HG02571 (cell line): ENCODE measurements around the gene AP5S1.
A peak's percentile ranks its signal among the peaks of the same experiment; 100 is the strongest.

Source experiments
- ATAC-seq: cut with Tn5 transposase; IDR thresholded peaks from one replicate; pipeline ENCODE4 v1.9.1; 2021; ENCODE audit warnings: mild to moderate bottlenecking, moderate library complexity; ENCODE audit not compliant: unreplicated experiment

Gene AP5S1, protein sequence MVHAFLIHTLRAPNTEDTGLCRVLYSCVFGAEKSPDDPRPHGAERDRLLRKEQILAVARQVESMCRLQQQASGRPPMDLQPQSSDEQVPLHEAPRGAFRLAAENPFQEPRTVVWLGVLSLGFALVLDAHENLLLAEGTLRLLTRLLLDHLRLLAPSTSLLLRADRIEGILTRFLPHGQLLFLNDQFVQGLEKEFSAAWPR

DNA sequence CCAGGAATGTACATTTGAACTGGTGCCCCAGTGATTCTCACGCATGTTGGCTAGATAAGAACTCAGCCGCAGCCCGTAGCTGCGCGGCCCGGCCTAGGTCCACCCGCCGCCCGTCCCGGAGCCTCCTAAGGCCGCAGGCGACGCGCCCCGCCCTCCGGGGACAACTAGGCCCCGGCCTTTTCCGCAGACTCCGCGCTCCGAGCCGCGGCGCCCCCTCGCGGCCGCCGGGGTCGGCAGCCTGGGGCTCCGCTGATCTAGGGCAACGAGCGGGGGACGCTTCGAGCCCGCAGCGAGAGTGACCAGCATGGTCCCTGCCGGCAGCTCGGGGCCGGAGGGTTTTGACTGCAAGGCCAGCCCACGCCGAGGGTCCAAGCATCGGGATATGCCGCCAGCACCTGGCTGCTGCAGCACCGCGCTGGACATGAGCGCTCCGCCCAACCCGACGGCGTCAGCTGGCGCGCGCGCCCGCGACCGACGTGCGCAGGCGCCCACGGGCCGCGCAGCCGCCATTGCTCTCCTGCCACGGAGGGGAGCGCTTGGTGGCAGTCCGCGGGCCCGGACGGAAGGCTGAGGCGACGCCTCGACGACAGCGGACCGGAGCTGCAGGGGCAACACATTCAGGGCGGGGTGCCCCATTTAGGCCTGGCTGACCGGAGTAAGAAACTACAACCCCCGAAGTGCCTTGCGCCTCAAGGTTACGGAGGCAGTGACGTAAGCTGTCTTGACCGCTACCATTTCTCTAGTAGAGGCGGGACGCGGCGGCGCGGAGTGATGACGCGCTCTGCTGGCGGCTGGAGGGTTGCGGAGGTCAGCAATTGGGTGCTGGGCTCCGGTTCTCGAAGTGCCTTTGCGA lies at the start of gene AP5S1:
TSS of gene AP5S1 (plus strand) at position 500 of the 853 bp plus-strand sequence. CDS start 1,571 bp downstream, outside the sequence.
- ATAC-seq: peak; percentile 80

DNA sequence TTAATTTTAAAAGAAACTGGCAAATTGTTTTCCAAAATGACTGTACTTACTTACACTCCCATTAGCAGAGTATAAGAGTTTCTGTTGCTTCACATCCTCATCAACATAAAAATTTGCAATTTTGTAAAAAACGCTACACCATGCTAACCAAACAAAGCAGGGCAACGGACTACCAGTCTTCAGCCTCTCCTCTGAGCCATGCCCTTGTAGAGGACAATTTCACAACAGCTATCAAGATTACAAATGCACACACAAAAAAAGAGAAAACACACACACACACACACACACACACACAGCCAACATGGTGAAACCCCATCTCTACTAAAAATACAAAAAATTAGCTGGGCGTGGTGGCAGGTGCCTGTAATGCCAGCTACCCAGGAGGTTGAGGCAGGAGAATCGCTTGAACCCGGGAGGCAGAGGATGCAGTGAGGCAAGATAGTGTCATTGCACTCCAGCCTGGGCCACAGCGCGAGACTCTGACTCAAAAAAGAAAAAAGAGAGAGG lies 48.7 kb upstream of the AP5S1 start:
- no peak for ATAC-seq

DNA sequence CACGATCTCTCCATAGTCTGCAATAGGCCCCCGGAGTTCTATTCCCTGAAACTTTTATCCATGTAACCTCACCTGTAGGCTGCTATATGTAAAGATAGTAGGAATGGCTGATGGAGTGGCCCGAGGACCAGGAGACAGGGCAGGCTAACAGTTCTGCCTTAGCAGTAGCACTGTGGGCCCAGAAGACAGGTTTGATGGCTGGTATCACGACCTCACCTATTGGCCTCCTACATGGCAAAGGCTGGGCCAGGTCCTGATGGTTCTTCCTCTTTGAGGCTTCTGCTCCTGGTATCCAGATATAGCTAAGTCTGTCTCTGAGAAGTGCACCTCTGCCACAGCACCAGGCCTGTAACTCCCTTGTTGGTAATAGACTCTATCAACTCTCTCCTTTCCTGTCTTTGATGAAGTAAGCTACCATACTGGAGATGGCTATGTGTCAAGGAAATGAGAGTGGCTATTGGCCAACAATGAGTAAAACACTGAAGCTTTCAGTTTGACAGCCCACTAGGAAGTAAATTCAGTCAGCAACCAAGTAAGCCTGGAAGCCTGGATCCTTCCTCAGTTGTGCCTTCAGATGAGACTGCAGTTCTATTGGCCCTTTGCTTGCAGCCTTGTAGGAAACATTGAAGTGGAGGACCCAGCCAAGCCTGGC lies 44.8 kb upstream of the AP5S1 start:
- ATAC-seq: no peak

DNA sequence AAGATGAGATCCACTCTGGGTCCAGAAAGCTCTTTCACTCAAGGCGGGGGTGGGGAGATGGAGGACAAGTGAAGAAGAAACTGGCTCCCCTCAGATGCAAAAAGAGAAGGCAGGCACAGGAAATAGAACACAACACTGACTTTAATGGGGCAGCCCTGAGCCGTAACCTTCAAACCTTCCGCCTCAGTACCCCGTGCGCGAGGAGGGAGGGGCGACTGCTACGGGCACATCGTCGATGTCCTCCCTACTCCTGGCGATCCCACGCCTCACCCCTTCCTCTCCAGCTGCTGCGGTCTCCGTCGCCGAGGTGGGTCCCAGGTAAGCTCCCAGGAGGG lies 43.0 kb upstream of the AP5S1 start:
- ATAC-seq: no peak

DNA sequence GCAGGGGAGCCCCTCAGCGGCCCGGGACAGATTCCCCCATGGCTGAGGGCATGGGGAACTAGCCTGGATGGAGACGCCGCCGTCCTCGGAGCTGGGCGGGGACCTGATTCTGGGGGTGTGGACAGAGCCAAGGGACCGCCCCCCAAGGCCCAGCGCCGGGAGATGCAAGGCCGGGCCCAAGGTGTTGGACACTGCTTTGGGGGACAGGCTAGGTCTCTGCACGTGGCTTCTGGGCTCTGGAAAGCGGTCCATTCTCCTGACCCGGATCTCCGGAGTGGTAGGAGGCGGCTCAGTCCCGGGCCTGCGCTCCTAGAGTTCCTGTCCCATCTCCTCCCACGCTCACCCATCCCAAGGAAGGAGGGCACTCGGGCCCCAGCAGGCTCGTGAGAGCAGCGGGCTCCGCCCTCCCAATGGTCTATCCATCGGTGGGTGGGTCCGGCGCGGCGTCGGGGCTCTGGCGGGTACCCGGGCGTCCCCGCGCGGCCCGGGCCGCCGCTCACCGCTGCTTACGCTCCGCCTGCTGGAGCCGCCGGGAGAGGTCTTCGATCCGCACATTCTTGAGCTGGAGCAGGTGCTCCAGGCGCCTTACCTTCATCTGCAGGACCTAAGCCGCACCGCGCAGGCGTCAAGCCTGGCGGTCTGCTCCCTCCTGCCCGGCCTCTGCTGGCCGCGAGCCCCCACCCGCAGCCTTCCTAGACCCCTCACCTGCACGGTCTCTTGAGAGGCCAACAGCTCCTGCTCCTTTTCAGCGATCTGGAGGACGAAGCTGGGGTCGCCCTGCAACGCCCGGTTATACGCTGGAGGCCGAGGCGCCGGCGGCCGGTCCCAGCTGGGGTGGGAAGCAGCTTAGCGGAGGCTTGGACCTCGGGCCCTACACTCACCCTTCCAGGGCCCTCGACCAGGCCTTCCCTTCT lies 42.4 kb upstream of the AP5S1 start:
- ATAC-seq: no peak

DNA sequence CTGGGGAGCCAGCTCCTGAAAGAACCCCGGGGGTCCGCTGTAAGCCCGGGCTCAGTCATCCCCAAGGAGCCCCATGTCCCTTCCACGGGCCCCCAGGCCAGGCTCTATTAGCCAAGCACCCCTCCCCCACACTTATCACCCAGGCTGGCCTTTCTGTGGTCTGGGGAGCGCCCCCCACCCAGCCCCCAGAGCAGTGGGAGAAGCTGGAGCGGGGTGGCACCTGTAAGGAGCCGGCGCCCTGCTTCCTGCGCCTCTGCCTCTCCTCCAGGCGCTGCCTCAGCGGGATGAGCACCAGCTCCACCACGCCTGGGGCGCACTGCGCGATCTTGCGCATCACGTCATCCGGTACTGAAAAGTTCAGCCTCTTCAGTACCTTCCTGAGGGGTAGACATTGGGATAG lies 41.4 kb upstream of the AP5S1 start:
- ATAC-seq: no peak

DNA sequence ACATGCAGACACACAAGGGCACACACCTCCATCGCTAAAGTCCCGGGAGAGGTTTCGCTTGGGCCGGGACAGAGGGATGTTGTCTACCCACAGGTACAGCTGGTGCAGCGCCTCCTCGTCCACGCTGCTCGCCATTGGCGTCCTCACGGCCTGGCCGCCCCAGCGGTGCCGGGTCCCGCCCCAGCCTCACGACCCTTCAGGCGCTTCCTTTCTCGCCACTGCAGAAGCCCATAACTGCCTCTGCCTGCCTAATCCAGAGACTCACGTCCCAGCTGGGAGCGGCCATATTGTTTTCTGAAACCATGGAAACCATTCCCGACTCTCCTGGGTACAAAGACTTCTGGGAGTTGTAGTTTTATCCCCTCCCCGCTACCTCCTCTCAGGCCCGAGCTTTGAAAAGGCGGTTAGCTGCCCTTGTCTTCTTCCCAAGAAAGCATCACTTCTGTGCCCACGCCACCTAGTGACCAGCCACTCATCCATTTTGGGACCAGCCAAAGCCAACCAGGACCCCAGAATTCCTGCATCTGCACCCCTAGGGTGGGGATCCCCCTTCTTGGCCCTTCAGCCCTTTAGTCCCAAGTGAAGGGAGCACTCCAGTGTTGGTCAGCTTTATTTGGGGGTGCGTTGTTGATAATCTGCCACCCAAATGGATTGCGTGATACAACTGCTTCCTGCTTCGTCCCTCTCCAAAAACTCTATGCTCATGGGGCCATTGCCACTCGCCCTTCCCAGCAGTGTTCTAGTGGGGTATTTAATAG lies 39.0 kb upstream of the AP5S1 start, which contains the start of gene SPEF1:
TSS of gene SPEF1 (minus strand) at position 296 of the 758 bp plus-strand sequence. CDS start at position 135, 161 bp downstream.
- ATAC-seq: no peak

DNA sequence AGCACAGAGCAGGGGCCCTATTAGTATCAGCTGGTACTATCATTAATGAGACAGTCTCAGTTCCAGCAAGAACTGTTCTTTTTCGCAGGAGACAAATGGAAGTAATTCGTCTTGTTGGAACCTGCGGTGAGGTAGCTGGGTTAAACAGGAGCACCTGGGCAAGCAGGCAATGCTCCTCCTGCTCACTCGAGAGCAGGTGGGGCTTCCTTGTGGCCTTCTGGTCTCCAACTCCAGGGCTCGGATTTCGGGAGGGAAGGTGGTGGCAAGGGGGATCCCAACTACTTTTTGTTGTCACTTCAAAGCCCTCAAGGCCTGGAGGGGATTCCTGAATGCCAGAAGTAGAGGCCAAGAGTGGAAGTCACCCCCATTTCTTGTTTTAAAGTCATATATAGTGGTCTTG lies 37.8 kb upstream of the AP5S1 start:
- ATAC-seq: no peak

DNA sequence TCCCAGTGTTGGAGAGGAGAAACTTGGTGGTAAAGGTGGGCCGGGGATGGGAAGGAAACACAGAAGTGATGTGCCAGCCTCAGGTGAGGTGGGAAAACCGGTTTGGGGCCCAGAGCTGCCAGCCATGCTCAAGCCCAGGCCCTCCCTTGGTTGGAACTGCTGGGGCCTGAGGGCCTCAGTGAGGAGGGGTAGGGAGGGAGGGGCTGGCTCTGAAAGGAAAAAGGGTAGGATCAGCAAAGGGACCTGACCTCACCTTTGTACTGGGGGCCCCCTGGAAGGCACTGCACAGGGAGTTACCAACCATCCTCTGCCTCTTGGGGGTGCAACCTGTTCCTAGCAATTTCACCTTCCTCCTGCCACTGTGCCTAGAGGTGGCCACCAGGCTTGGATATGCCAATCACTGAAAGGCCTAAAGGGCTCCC lies 37.3 kb upstream of the AP5S1 start:
- ATAC-seq: no peak

DNA sequence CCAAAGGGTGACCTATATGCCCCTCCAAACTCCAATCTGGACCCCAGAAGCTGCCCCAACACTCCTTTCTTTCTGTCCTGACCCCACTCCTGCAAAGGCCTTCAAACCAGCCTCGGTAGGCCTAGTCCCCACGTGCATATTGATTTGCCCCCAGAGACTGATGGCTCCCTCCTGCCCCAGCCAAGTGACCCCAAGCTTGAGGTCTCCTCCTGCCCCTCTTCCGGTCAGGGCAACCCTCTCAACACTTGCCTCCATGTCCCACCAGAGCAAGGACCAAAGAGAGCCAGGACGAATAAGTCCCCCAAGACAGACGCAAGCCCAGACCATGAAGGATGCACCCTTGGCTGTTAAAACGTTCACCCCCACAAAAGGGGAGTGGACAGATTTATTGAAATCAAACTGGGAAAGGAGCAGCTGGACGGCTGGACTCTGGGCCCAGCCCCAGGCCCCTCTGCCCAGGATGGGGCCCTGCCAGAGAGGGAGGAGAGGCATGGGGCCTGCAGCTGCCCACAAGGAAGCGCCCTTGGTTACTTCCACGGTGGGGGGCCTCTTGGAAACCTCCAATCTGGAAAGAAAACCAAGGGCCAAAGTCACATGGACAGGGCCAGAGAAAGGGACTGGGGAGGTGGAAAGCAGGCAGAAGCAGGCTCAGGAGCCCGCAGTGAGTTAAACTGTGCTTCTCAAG lies 36.7 kb upstream of the AP5S1 start:
- ATAC-seq: no peak

DNA sequence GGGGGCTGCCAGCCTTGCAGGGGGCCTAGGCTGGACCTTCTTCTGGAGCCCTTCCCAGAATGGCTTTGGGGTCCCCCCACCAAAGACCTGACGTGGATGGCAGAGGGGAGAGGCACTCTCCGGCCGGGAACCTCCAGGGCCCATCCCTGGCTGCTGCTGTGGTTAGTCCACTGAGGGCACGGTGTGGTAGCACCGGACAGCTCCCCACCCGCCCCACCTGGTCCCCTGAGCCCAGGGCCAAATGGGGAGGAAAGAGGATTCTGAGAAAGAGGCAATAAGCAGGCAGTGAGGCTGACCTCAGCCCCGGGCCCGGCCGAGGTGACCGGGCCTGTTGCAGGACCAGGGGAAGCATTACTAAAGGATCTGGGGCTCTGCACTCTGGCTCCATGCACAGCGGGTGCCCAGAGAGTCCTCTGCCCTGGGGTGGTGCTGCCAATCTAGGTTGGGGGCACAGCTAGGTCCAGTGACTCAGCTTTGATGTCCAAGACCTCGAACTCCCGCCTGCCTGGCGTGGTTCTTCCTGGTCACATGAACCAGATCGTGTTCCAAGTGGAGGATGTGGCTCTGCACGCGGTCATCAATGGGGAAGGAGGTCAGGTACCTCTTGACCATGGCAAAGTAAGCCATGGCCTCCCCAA lies 36.0 kb upstream of the AP5S1 start:
- no peak for ATAC-seq

DNA sequence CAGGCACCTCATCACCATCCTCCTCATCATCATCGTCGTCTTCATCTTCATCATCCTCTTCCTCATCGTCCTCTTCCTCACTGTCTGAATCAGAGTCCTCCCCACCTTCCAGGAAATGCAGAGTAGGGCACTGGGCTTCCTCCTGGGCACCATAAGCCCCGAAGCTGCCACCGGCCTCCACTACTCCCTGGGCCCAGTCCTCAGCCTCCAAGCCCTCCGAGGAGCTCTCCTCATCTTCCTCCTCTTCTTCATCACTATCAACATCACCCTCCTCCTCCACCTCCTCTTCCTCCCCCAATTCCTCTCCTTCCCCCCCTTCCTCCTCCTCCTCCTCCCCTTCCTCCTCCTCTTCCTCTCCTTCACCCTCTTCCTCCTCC lies 35.5 kb upstream of the AP5S1 start:
- ATAC-seq: no peak

DNA sequence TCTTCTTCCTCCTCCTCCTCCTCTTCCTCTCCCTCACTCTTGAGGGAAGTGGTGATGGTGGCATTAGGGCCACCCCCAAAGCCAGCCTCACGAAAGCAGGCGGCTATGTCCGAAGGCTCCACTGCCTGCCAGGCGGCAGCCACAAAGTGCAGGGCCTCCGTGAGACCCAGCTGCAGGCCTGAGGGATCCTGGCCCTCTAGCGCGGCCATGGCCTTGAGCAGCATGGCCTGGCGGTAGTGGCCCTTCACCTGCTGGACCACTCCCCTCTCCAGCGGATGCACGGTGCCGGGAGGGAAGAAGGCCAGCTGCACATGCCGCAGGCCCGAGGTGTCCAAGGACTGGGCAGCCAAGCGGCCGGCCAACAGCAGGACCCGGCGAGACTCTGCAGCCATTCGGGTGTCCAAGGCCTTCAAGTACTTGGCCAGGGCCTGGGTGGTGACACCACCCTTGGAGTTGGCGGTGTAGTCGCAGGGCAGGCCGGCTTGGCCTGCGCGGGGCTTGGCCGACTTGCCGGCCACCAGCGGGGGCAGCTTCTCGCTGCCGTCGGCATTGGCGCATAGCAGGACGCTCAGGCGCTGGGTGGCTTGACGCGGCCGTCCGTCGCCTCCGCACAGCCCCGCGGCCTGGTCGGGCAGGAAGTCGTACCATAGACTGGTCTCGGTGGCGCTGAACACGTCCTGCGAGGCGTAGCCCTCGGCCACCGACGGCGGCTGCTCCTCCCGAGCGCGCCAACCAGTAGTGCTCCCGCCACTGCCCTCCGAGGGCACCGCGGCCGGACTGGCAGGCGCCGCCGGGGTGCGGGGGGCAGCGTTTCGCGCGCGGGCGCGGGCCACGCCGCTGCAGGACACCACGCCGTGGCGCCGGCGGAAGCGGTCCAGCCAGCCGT lies 34.9 kb upstream of the AP5S1 start:
- no peak for ATAC-seq

DNA sequence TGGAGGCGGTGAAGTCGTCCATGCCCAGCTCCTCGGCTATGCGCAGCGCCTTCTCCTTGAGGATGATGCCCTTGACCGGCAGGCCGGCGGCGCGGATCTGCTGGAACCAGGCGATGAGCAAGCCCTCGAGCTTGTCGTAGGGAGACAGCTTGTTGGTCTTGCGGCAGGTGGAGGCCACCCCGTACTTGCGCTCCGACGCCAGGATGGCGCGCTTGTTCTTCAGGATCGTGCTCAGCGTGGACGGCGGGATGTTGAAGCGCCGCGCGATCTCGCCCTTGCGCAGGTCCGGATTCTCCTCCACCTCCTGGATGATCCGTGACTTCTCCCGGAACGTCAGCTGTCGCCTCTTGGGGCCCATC lies 34.2 kb upstream of the AP5S1 start:
- ATAC-seq: peak; percentile 16

DNA sequence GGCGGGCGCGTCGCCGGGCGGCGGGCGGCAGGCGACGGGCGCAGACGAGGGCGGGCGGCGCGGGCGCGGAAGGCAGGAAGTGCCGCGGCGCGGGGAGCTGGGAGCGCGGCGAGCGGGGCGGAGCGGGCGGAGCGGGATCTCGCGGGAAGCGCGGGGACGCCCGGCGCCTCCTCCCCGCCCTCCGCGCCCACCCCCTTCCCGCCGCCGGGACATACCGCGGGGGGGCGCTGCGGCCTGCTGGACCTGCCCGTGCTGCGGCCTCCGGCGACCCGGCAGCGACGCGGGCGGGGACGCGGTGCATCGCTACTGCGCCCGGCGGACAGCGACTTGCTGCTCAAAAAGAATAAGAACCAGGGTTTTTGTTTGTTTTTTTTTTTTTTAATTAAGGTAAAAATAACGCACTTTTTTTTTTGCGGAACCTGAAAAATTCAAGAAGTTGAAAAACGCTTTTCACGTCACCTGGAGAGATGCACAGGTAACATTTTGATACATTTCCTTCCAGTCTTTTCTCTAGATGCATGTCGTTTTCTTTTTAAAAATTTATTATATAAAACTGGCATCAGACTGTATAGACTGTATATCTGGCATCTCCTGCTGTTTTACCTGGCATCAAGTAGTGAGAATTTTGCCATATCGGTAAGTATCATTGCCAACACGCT lies 33.6 kb upstream of the AP5S1 start, which contains the start of gene CENPB:
TSS of gene CENPB (minus strand) at position 76 of the 659 bp plus-strand sequence. CDS start 257 bp downstream, outside the sequence.
- ATAC-seq: peak; percentile 81

DNA sequence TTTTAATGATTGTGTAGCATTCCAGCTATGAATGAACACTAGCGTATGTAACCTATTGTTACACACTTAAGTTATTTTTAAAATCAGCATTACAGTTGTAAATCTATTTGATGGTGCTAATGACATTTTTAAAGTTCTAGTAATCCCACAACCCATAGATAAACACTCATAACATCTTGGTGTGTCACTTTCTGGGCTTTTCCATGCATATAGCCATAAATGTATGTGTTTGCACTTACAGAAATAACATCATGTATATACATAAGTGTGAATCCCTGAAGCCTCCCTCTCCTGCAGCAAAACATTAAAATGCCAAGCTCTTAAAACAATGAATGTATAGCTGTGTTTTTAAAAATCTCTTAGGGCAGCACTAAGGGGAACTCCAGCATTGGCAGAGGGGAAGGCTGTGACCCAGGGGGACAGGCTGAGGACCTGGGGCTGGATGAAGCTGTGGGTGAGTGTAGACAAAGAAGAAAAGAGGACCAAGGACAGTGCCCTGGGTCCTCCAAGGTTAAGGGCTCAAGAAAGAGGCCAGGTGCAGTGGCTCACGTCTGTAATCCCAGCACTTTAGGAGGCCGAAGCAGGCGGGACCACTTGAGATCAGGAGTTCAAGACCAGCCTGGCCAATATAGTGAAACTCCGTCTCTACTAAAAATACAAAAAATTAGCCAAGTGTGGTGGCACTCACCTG lies 32.9 kb upstream of the AP5S1 start:
- ATAC-seq: no peak

DNA sequence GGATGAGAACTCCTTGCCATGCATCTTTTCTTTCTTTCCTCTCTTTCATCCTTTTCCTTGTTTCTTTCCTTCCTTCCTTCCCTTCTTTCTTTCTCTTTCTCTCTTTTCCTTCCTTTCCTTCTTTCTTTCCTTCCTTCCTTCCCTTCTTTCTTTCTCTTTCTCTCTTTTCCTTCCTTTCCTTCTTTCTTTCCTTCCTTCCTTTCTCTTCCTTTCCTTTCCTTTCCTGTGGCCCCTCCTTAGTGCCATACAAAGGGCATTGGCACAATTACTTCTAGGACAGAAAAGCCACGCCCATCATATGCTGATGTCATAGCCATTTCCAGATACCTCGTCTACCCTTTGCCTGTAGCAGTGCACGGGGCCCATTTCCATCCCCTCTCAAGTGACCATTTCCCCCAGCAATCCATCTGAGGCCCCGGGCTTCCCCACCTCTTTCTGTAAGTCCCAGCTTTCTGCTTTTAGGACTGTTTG lies 31.6 kb upstream of the AP5S1 start:
- ATAC-seq: no peak
